ENCODE measurements around the gene KCNH6. TPM values are rescaled to one million over a fixed set of nuclear protein-coding genes. Genes with fewer than 3 reads are reported as not detected.

The KCNH6 gene
- total RNA-seq, result not detected

GRCh38 chr17:63523253-63523855 is at the start of gene KCNH6:
KCNH6 (plus strand) TSS chr17:63523358; CDS start chr17:63523414, 56 bp downstream.
- no peak for FAIRE-seq
- no peak for DNase-seq (ENCODE audit: low spot score in 2 of 2)

- FAIRE-seq (no peak), DNase-seq (ENCODE audit: low spot score in 2 of 2) (no peak)
These were observed 49.0 kb upstream of the KCNH6 start for GRCh38 chr17:63474174-63474573.

- FAIRE-seq, result no peak
- DNase-seq (ENCODE audit: low spot score in 2 of 2), result no peak
These were observed 48.3 kb upstream of the KCNH6 start for GRCh38 chr17:63474586-63475460.

GRCh38 chr17:63475491-63476412 is 47.4 kb upstream of the KCNH6 start:
- DNase-seq (ENCODE audit: low spot score in 2 of 2) (no peak), FAIRE-seq (no peak)

- no peak for FAIRE-seq
- no peak for DNase-seq (ENCODE audit: low spot score in 2 of 2)
These were observed 46.7 kb upstream of the KCNH6 start for GRCh38 chr17:63476459-63476853.

GRCh38 chr17:63476854-63477479 is 46.2 kb upstream of the KCNH6 start, which contains the start of gene ACE:
ACE (plus strand) TSS chr17:63477061; CDS start chr17:63477095, 34 bp downstream.
- FAIRE-seq, result no peak
- peak; percentile 56 to 67 for DNase-seq (ENCODE audit: low spot score in 2 of 2)

GRCh38 chr17:63477480-63478440 is 45.4 kb upstream of the KCNH6 start:
- no peak for FAIRE-seq
- peak in 1 of 2 donors; percentile 46 for DNase-seq (ENCODE audit: low spot score in 2 of 2)

GRCh38 chr17:63478814-63479494 is 44.2 kb upstream of the KCNH6 start:
- peak; percentile 68 to 79 for DNase-seq (ENCODE audit: low spot score in 2 of 2)
- no peak for FAIRE-seq

- DNase-seq (ENCODE audit: low spot score in 2 of 2) (no peak), FAIRE-seq (no peak)
These were observed 43.5 kb upstream of the KCNH6 start for GRCh38 chr17:63479495-63480184.

DNA sequence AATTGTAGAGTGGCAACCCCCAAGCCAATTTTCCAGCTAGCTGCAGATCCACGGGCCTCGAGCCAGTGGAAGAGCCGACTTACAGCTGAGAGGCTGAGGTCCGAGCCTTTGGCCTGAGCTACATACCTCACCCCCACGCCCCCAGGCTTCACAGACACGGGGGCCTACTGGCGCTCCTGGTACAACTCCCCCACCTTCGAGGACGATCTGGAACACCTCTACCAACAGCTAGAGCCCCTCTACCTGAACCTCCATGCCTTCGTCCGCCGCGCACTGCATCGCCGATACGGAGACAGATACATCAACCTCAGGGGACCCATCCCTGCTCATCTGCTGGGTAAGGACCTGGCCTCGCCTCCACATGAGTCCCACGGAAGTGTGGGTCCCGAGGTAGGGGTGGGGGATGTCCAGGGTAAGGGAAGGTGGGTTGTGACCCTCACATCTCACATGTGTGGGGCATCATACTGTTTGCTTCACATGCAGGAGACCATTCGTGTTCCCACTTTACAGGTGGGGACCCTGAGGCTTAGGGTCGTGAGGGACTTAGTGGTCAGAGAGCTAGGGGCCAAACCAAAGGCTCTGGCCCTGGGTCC is 42.9 kb upstream of the KCNH6 start:
- FAIRE-seq (no peak), DNase-seq (ENCODE audit: low spot score in 2 of 2) (no peak)

GRCh38 chr17:63480826-63481487 is 42.2 kb upstream of the KCNH6 start:
- DNase-seq (ENCODE audit: low spot score in 2 of 2) (no peak), FAIRE-seq (no peak)

DNA sequence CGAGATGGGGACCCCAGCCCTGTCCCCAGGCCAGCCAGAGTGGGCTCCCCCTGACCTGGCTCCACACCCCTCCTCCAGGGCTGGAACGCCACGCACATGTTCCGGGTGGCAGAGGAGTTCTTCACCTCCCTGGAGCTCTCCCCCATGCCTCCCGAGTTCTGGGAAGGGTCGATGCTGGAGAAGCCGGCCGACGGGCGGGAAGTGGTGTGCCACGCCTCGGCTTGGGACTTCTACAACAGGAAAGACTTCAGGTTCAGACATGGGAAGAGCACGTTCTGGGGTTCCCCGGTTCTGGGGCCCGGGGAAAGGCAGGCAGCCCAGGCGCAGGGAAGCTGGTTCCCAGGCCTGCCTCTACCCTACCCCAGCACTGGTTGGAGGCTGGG is 41.7 kb upstream of the KCNH6 start:
- DNase-seq (ENCODE audit: low spot score in 2 of 2), result no peak
- no peak for FAIRE-seq

DNA sequence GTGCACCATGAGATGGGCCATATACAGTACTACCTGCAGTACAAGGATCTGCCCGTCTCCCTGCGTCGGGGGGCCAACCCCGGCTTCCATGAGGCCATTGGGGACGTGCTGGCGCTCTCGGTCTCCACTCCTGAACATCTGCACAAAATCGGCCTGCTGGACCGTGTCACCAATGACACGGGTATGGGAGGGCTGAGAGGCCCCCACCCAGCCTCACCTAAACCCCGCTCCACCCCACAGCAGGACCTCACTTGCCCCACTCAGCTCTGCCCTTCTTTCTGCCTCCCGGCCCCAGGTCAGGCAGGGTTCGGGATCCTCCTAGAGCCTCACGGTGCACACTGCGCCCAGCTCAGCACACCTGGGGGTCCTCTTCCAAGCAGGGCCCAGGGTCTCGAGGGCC is 40.6 kb upstream of the KCNH6 start:
- FAIRE-seq (no peak), DNase-seq (ENCODE audit: low spot score in 2 of 2) (no peak)

GRCh38 chr17:63483038-63483437 is 40.1 kb upstream of the KCNH6 start:
- no peak for FAIRE-seq
- no peak for DNase-seq (ENCODE audit: low spot score in 2 of 2)

GRCh38 chr17:63483655-63484575 is 39.2 kb upstream of the KCNH6 start:
- FAIRE-seq (no peak), DNase-seq (ENCODE audit: low spot score in 2 of 2) (no peak)
